HG02870 (cell line): ENCODE data around the gene THOC7.
A peak's percentile ranks its signal among the peaks of the same experiment; 100 is the strongest.

Source experiments
- ATAC-seq: cut with Tn5 transposase; IDR thresholded peaks from one replicate; pipeline ENCODE4 v1.9.1; 2021; ENCODE audit warnings: mild to moderate bottlenecking, moderate library complexity; ENCODE audit not compliant: unreplicated experiment

Gene THOC7

DNA sequence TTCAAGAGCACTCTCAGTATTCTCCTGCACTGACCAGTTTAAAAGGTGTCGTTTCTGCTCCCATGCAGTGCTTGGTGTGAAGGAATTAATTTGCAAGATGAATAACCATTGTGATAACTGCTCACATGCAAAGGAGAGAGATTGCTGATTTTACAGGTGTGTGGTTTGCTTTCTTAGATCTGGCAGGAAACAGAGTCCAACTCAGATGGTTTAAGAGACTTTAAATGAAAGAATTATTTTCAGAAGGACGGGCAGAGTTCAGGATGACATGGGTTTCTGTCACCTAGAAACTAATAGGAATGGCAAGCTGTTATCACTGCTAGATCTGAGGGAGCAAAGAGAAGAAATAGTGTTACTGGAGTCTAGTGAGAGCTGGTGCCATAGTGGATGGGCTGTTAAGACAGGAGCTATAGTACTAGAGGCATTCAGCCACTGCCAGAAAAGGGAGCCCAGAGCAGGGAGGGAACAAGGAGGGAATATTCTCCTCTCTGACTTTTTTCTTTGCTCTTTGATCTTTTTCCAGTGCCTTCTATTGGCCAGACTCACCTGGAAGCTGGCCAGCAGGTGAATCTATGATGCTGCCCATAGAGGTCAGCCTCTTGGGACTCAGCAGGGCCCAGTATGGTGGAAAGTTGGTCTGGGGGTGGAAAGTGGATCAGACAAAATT lies 14.9 kb upstream of the THOC7 start:
- no peak for ATAC-seq

- ATAC-seq, result no peak
These were observed 14.3 kb upstream of the THOC7 start for GRCh38 chr3:63877737-63878393.

GRCh38 chr3:63876260-63876659 lies 12.7 kb upstream of the THOC7 start:
- ATAC-seq, result no peak

DNA sequence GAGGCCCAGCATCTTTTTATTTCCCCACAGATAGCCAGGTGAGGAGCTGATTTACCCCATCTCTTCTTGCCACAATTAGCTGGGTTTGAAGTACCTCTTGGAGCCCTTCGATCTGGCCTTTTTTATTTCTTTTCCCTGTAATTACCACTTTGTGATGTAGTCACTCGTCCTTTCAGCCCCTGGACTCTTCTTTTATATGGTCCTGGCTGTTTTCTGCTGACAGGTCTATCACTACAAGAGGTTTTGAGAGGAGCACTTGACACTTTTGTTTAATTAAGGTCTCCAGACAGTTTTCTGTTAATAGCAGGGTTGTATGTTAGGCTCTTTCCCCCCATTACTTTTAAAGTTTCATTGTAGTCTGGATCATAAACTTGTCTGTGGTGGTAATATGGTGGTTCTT lies 11.9 kb upstream of the THOC7 start:
- ATAC-seq, result no peak

DNA sequence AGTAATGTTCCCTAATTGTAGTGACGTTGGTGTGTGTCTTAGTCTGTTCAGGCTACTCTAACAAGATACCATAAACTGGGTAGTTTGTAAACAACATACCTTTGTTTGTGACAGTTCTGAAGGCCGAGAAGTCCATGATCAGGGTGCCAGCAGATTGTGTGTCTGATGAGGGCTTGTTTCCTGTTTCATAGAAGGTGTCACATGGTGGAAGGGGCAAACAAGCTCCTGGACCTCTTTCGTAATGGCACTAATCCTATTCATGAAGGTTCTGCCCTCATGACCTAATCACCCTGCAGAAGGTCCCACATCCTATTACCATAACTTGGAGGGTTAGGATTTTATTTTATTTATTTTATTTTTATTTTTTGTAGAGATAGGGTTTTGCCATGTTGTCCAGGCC lies 11.2 kb upstream of the THOC7 start:
- no peak for ATAC-seq

DNA sequence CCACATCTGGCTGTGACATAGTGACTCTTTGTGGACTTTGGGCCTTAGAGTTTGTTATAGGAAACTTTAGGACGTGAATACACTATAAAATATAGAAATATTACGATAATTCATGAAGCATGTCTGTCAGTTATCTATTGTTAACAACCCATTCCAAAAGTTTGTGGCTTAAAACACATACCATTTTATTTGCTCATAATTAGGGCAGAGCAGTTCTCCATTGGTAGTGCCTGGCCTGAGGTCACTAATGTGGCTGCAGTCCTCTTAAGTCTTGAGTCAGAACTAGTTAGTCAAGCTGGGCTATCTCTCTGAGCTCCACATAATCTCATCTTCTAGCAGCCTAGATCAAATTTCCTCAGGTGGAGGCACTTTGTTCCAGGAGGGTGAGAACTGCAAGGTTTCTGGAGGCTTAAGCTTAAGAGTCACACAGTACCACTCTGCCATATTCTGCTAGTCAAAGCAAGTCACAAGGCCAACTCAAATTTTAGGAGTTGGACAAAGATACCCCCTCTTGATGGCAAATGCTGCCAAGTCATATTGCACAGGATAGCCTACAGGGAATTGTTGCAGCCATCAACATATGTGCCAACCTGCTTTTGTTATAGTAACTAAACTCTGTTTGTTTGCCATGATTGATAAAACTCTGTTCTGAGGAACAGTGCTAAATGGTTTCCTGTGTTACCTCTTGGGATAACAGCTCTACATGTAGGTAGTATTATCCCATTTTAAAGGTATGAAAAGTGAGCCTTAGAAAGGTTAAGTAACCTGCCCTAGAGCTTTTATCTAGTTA lies 8.7 kb upstream of the THOC7 start:
- ATAC-seq, result no peak

GRCh38 chr3:63870615-63871005 lies 7.0 kb upstream of the THOC7 start:
- no peak for ATAC-seq

DNA sequence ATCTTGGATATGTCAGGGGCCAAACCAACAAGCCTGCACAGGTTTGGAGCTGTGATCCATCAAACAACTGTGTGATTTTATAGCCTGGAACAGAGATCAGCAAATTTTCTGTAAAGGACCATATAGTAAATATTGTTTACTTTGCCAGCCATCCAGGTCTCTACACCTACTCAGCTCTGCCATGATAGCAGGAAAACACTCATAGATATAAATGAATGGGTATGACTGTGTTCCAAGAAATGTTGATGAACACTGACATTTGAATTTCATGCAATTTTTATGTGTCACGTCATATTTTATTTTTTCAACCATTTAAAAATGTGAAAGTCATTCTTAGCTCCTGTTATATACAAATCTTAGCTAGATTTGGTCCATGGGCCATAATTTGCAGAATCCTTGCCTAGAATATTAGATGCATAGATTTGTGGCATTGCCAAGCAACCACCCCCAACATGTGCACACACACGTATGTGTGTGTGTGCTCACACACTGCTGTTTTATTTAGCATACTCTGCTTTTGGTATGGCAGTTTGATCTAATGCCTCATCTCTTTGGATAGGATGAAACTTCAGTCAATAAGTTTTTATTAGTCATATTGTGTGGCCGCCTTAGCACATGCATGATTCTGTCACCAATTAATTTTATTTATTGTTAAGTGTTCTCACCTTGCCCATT lies 6.5 kb upstream of the THOC7 start:
- no peak for ATAC-seq

DNA sequence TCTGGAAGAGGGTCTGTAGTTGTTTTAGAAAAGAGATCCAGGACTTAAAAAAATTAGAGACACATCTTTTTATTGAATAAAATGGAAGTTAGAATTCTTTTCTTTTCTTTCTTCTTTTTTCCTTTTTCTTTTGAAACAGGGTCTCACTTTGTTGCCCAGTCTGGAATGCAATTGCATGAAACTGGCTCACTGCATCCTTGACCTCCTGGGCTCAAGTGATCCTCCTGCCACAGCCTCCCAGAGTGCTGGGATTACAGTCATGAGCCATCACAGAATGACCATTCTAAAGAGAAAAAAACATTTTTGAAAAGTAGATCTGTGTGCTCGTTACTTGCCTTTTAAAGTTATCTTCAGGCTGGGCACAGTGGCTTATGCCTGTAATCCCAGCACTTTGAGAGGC lies 3.6 kb upstream of the THOC7 start:
- ATAC-seq, result no peak

GRCh38 chr3:63864965-63865327 lies 1.3 kb upstream of the THOC7 start:
- no peak for ATAC-seq

GRCh38 chr3:63864008-63864964 lies 681 bp upstream of the THOC7 start:
- ATAC-seq, result peak; percentile 37

GRCh38 chr3:63862804-63863149 lies 828 bp downstream of the THOC7 start:
- ATAC-seq, result peak; percentile 1

- no peak for ATAC-seq
These were observed 2.3 kb downstream of the THOC7 start for GRCh38 chr3:63861306-63861705.

- no peak for ATAC-seq
These were observed 2.8 kb downstream of the THOC7 start for GRCh38 chr3:63860776-63861175.

GRCh38 chr3:63857311-63857710 lies 6.3 kb downstream of the THOC7 start:
- no peak for ATAC-seq

DNA sequence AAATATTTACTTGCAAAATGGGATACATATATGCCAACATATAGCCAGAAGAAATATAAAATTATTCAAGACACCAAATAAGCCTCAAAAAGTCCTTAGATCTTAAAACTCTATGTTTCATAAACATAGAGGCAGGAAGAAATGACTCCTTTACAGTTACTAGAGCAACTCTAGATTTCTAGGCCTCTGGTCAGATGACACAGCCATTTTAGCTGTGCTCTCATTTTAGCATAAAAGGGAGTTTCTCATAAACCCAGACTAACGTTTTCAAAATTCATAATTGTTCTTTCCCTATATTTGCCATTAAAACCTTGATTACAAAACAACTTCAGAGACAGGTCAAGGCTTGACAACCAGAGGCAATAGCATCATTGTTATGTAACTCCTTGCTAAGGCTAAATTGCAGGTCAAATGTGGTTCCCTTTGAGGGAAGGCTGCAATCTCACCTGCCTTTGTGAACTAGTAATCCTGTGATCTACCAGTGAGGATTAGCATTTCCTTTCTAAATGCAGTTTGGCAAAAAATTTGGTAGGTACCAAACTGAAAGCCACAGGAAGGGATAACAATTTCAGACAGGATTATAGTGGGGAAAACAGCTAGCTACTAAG lies 8.2 kb downstream of the THOC7 start:
- ATAC-seq, result no peak

GRCh38 chr3:63853106-63853505 lies 10.5 kb downstream of the THOC7 start:
- no peak for ATAC-seq

DNA sequence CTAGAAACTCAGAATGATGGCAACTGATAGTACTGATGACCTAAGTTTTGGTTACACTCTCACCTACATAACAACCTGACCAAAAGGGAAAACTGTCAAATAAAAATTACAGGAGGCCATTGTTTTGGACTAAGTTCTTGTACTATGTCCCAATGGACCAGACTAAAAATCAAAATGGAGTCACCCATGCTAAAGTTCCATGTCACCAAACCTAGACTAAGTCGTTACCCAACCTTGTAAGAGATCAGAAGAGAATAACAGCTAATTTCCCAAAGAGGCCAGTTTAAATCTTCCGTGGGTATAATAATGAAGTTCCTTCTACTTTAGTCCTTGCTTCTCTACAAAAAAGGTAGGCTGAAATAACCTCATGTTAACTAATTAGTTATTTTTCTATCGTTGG lies 12.3 kb downstream of the THOC7 start:
- no peak for ATAC-seq

- ATAC-seq, result no peak
These were observed 14.4 kb downstream of the THOC7 start for GRCh38 chr3:63849175-63849574.
